Thoracic aorta endothelial cell (primary cell): ENCODE results near the gene PSMC4. TPM values are rescaled to one million over a fixed set of nuclear protein-coding genes. Genes with fewer than 3 reads are reported as not detected.

ENCODE experiments used
- total RNA-seq: library from RNA; depleted of rRNA; stranded (reverse); fragments of >200 nt; gene quantifications from 2 replicates; pipeline ENCODE4 v1.2.3, GENCODE V29; 2012

Gene PSMC4
- total RNA-seq, result 97.2 and 117 TPM in 2 replicates

GRCh38 chr19:39970675-39971379 lies at the start of gene PSMC4:
Gene PSMC4, plus strand, starts transcription at chr19:39971165. Its CDS starts 38 bp downstream, at chr19:39971203.

GRCh38 chr19:39934584-39935363 lies 36.2 kb upstream of the PSMC4 start, which contains the start of gene FCGBP:
Gene FCGBP, minus strand, starts transcription at chr19:39934634.

GRCh38 chr19:39996811-39997637 lies 26.1 kb downstream of the PSMC4 start, which contains the start of gene ZNF546:
Gene ZNF546, plus strand, starts transcription at chr19:39997060. Its CDS starts 1,267 bp downstream, at chr19:39998327.

Other genes with a start within 250 kb of the PSMC4 start
- gene CLC, start 233.1 kb upstream of the PSMC4 start, total RNA-seq, result not detected in 2 replicates
- not detected in 2 replicates for gene LEUTX, start 192.3 kb upstream of the PSMC4 start, total RNA-seq
- 12.2 and 15.6 TPM in 2 replicates for gene DYRK1B, start 137.0 kb upstream of the PSMC4 start, total RNA-seq
- gene FBL, start 124.8 kb upstream of the PSMC4 start, total RNA-seq, result 180 and 203 TPM in 2 replicates
- 0.07 TPM in 1 of 2 replicates, not detected in the other for gene FCGBP, start 36.5 kb upstream of the PSMC4 start, total RNA-seq
- gene ZNF546, start 25.9 kb downstream of the PSMC4 start, total RNA-seq, result 3.3 and 3.9 TPM in 2 replicates
- 17.2 and 18.2 TPM in 2 replicates for gene ZNF780B, start 85.1 kb downstream of the PSMC4 start, total RNA-seq
- gene ZNF780A, start 119.8 kb downstream of the PSMC4 start, total RNA-seq, result 14.2 and 18.0 TPM in 2 replicates
- gene MAP3K10, start 220.3 kb downstream of the PSMC4 start, total RNA-seq, result 7.3 and 8.4 TPM in 2 replicates
- not detected in 2 replicates for gene TTC9B, start 247.2 kb downstream of the PSMC4 start, total RNA-seq